Measurements from ENCODE around the gene TFF2.

GRCh38 chr21:42378418-42378817, 27.6 kb upstream of the TFF2 start:
- TF ChIP-seq POLR2A (IDR thresholded peaks at IDR 0.05) (no peak), CTCF (IDR thresholded peaks at IDR 0.05 in 4 of 5, conservative IDR thresholded peaks at IDR 0.05 in 1 of 5) (no peak)

Data from gastrocnemius medialis (tissue), 4 donors.